Choroid plexus epithelial cell (primary cell): ENCODE measurements around the gene TSR3.

Experiments used
- DNase-seq: peaks from one replicate; pipeline ENCODE4 v3.0.0-alpha.2; 2010; ENCODE audit warnings: low read depth
- H3K4me3 ChIP-seq: 2 replicates; pipeline ENCODE4 v1.5.1; 2011; ENCODE audit warnings: low read depth, mild to moderate bottlenecking, control low read depth, low read length, moderate library complexity
- TF ChIP-seq, protein P1 (sequence below): conservative IDR thresholded peaks from 2 replicates; pipeline ENCODE4 v1.5.1; 2011; ENCODE audit warnings: low read depth, mild to moderate bottlenecking, control low read depth, inconsistent platforms, low read length, moderate library complexity

The TSR3 gene

DNA sequence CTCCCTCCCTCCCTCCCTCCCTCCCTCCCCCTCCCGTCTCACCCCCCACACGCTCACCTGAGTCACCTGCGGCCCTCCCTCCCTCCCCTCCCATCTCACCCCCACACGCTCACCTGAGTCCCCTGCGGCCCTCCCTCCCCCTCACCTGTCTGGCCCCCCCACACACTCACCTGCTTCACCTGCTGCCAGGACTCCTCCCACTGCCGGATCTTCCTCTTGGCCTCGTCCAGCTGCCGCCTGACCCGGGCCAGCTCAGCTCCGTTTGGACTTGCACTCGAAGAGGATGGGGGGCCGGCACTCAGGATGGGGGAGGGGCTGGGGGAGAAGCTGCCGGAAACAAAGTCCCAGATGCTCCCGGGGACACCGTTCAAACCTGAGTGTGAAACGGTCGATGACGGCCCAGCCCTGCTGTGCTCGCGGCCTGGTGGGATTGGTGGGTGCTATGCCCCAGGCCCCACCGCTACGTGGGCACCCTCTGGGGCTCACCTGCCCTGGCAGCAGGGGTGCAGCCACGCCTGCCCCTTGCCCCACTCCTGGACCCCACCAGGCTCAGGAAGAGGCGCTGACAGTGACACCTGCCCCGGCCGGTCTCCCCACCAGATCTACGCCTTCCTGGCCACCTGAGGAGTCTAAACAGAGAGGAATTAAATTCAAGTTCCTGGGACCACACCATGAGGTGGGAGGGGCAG lies 16.0 kb upstream of the TSR3 start:
- no peak for DNase-seq

DNA sequence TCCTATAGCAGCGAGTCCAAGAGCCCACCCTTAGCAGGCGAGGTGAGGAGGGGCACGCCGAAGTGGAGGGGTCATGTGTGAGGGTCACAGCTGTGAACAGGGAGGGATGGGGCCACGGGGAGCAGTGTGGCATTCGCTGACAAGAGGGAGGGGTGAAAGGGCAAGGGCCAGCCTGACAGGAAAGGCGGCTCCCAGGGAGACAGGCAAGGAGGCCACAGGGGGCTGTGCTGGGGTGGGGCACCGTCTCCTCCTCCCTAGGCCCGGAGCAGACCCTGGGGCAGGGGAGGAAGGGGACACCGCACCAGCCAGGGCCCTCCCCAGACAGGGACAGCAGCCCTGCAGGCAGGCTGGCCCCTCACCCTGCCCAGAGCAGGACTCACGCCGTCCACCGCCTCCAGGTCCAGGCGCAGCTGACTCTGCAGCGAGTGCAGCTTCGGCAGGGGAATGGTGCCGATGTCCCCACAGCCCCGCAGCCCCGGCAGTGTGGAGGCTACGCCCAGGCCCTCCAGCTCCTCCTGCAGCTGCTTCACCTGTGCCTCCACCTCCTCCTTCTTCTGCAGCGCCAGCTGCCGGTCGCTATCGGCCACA lies 15.1 kb upstream of the TSR3 start:
- DNase-seq: no peak
- H3K4me3 ChIP-seq: no peak overlapping the region
- TF ChIP-seq, protein P1, sequence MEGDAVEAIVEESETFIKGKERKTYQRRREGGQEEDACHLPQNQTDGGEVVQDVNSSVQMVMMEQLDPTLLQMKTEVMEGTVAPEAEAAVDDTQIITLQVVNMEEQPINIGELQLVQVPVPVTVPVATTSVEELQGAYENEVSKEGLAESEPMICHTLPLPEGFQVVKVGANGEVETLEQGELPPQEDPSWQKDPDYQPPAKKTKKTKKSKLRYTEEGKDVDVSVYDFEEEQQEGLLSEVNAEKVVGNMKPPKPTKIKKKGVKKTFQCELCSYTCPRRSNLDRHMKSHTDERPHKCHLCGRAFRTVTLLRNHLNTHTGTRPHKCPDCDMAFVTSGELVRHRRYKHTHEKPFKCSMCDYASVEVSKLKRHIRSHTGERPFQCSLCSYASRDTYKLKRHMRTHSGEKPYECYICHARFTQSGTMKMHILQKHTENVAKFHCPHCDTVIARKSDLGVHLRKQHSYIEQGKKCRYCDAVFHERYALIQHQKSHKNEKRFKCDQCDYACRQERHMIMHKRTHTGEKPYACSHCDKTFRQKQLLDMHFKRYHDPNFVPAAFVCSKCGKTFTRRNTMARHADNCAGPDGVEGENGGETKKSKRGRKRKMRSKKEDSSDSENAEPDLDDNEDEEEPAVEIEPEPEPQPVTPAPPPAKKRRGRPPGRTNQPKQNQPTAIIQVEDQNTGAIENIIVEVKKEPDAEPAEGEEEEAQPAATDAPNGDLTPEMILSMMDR: no peak

More for the DNA sequence above, 16.0 kb upstream of the TSR3 start:
- H3K4me3 ChIP-seq: no peak overlapping the region
- TF ChIP-seq, protein P1: no peak

GRCh38 chr16:1366060-1366711 lies 14.5 kb upstream of the TSR3 start:
- no peak overlapping the region for H3K4me3 ChIP-seq
- DNase-seq: no peak
- TF ChIP-seq, protein P1: no peak

- no peak overlapping the region for H3K4me3 ChIP-seq
- TF ChIP-seq, protein P1: no peak
Measured at GRCh38 chr16:1364510-1364909, 12.8 kb upstream of the TSR3 start.

GRCh38 chr16:1363501-1364041 lies 11.9 kb upstream of the TSR3 start:
- TF ChIP-seq, protein P1: peak; percentile 81
- H3K4me3 ChIP-seq: no peak overlapping the region
- peak; percentile 51 for DNase-seq

More at GRCh38 chr16:1364510-1364909, 12.8 kb upstream of the TSR3 start:
- DNase-seq: no peak

GRCh38 chr16:1362807-1363206 lies 11.1 kb upstream of the TSR3 start:
- TF ChIP-seq, protein P1: no peak
- DNase-seq: no peak
- no peak overlapping the region for H3K4me3 ChIP-seq
